ENCODE measurements around the gene F10. TPM values are rescaled to one million over a fixed set of nuclear protein-coding genes. Genes with fewer than 3 reads are reported as not detected.
"Not testable (repeated sequence)": the region's sequence is repeated elsewhere in the genome, so short reads cannot be mapped to it uniquely, and the experiment has no call there.

Gene F10
- total RNA-seq, 1 donor from 2014 or later, result not detected

GRCh38 chr13:113105032-113105920, 17.3 kb upstream of the F10 start, which contains the start of gene F7:
Gene F7 (plus strand): TSS chr13:113105791. CDS start chr13:113105842, 51 bp downstream.
- no peaks in the 10 kb centered on the region for H3K9me3 Mint-ChIP-seq
- POLR2A ChIA-PET, result no interaction called here

GRCh38 chr13:113105921-113106452, 16.6 kb upstream of the F10 start:
- Mint-ChIP-seq H3K27me3 (peaks cover 9% of the 10 kb centered on the region), H3K36me3 (ENCODE audit: low read depth) (no peaks in the 10 kb centered on the region), H3K4me3 (no peak overlapping the region), H3K27ac (no peak overlapping the region), H3K9me3 (no peaks in the 10 kb centered on the region), H3K4me1 (no peaks in the 10 kb centered on the region)
- ATAC-seq (ENCODE audit: low read depth) (no peak), DNase-seq (no peak)
- TF ChIP-seq CTCF (IDR thresholded peaks at IDR 0.05), result no peak
- intact Hi-C loops (cut with micrococcal nuclease), result no loop called here
- CTCF ChIA-PET, result no interaction called here
- POLR2A ChIA-PET, result no interaction called here

More at GRCh38 chr13:113105032-113105920, 17.3 kb upstream of the F10 start, which contains the start of gene F7:
- no peak for ATAC-seq (ENCODE audit: low read depth)
- Mint-ChIP-seq H3K4me1 (no peaks in the 10 kb centered on the region), H3K27ac (no peak within 1 kb of the TSS), H3K27me3 (peaks cover 9% of the 10 kb centered on the region), H3K4me3 (no peak within 1 kb of the TSS), H3K36me3 (ENCODE audit: low read depth) (no peaks in the 10 kb centered on the region)
- DNase-seq, result no peak
- CTCF ChIA-PET, result no interaction called here
- TF ChIP-seq CTCF (IDR thresholded peaks at IDR 0.05), result no peak
- intact Hi-C loops (cut with micrococcal nuclease), result no loop called here

GRCh38 chr13:113106711-113107351, 15.8 kb upstream of the F10 start:
- no peak for TF ChIP-seq CTCF (IDR thresholded peaks at IDR 0.05)
- H3K36me3 Mint-ChIP-seq (ENCODE audit: low read depth), result no peaks in the 10 kb centered on the region
- peaks cover 9% of the 10 kb centered on the region for H3K27me3 Mint-ChIP-seq
- POLR2A ChIA-PET, result no interaction called here
- intact Hi-C loops (cut with micrococcal nuclease), result no loop called here
- DNase-seq (no peak), ATAC-seq (ENCODE audit: low read depth) (no peak)
- H3K4me1 Mint-ChIP-seq, result no peaks in the 10 kb centered on the region
- no peak overlapping the region for H3K4me3 Mint-ChIP-seq
- no peak overlapping the region for H3K27ac Mint-ChIP-seq
- CTCF ChIA-PET, result no interaction called here
- no peaks in the 10 kb centered on the region for H3K9me3 Mint-ChIP-seq

- H3K27ac Mint-ChIP-seq; POLR2A ChIA-PET; H3K27me3 Mint-ChIP-seq; ATAC-seq (ENCODE audit: low read depth); DNase-seq; H3K36me3 Mint-ChIP-seq (ENCODE audit: low read depth); H3K4me1 Mint-ChIP-seq; H3K9me3 Mint-ChIP-seq; H3K4me3 Mint-ChIP-seq; intact Hi-C loops (cut with micrococcal nuclease); CTCF ChIA-PET: not testable (repeated sequence)
Observed at GRCh38 chr13:113108521-113108920, 14.1 kb upstream of the F10 start.

- CTCF ChIA-PET, result no interaction called here
- no peak overlapping the region for H3K4me3 Mint-ChIP-seq
- DNase-seq, result no peak
Observed at GRCh38 chr13:113109151-113110047, 13.2 kb upstream of the F10 start.

More at GRCh38 chr13:113109151-113110047, 13.2 kb upstream of the F10 start:
- no peaks in the 10 kb centered on the region for H3K4me1 Mint-ChIP-seq
- no peak for ATAC-seq (ENCODE audit: low read depth)
- intact Hi-C loops (cut with micrococcal nuclease), result no loop called here
- peaks cover 10% of the 10 kb centered on the region for H3K27me3 Mint-ChIP-seq
- no peak overlapping the region for H3K27ac Mint-ChIP-seq
- POLR2A ChIA-PET, result no interaction called here
- TF ChIP-seq CTCF (IDR thresholded peaks at IDR 0.05), result no peak
- H3K36me3 Mint-ChIP-seq (ENCODE audit: low read depth), result no peaks in the 10 kb centered on the region
- no peaks in the 10 kb centered on the region for H3K9me3 Mint-ChIP-seq

All from activated B cell treated with CpG ODN at 0.5 μM for 24 hours (primary cell).